Measurements from ENCODE around the gene NCAM1.

The NCAM1 gene

DNA sequence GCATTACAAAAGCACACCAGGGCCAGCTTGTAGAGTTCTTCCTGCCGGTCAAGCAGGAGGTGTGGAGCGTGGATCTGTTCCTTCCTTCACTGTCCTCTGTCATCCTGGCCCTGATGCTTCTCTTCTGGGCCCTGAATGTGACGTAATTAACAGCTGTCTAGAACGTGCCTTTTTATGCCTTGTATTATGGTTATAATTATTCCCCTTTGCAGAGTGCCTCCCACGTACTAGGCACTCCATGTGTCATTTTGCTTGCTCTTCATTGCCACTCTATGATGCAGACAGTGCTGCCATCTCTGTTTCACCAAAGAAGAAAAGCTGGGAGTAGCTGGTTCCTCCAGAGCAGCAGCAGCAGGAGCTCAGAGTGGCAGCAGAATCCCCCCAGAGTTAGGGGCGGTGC lies 221.1 kb downstream of the NCAM1 start:
- no peak for DNase-seq (ENCODE audit: low read depth)
- TF ChIP-seq CTCF (conservative IDR thresholded peaks at IDR 0.05; ENCODE audit: low read length), result no peak

DNA sequence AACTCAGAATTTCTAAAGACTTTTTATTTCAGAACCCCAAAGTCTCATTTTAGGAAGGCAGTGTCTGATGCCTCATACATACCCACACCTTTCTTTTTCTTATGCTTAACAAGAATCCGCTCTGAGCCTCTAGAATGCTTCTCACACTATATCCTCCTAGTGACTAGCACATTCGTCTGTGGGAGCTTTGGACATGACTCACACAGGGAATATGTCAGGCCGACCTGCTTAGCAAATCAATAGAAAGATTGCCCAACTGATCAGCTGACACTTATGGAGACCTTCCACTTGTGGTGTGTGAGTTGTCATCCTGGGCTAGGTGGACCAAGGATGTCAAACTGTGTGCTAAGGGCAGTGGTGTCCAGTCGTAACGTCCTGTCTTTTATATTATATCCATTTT lies 223.3 kb downstream of the NCAM1 start:
- no peak overlapping the region for H3K4me3 ChIP-seq (ENCODE audit: low read length)
- TF ChIP-seq CTCF (conservative IDR thresholded peaks at IDR 0.05; ENCODE audit: low read length), result no peak
- peak; percentile 97 for DNase-seq (ENCODE audit: low read depth)

More for the DNA sequence above, 221.1 kb downstream of the NCAM1 start:
- H3K4me3 ChIP-seq (ENCODE audit: low read length), result no peak overlapping the region

DNA sequence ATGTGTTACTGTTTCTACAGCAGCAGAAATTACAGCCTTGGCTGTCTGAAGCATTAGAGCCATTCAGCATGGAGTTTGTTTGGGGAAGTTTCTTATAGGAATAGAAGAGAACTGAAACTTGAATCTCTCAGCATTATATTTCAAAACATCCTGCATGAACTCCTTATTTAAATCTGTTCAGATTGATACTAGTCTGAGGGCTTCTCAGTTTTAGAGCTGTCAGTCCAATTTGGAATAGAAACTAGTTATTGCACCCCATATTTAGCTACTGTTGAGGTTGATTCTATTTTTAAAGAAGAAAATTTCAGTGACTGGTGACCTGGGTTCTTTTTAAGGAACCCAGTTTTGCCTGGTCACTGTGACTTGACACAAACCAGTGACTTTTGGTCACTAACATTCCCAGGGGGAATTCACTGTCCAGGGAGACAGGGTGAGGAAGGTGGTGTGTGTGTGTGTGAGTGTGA lies 227.2 kb downstream of the NCAM1 start:
- no peak overlapping the region for H3K4me3 ChIP-seq (ENCODE audit: low read length)
- no peak for TF ChIP-seq CTCF (conservative IDR thresholded peaks at IDR 0.05; ENCODE audit: low read length)
- no peak for DNase-seq (ENCODE audit: low read depth)

GRCh38 chr11:113189909-113190667 lies 228.9 kb downstream of the NCAM1 start:
- TF ChIP-seq CTCF (conservative IDR thresholded peaks at IDR 0.05; ENCODE audit: low read length), result peak; percentile 15; the same call in 1 of the 2 replicates
- DNase-seq (ENCODE audit: low read depth), result peak; percentile 98
- H3K4me3 ChIP-seq (ENCODE audit: low read length), result peak overlapping the region; percentile 8

GRCh38 chr11:113192121-113192925 lies 231.1 kb downstream of the NCAM1 start:
- no peak for TF ChIP-seq CTCF (conservative IDR thresholded peaks at IDR 0.05; ENCODE audit: low read length)
- H3K4me3 ChIP-seq (ENCODE audit: low read length), result no peak overlapping the region
- no peak for DNase-seq (ENCODE audit: low read depth)

- DNase-seq (ENCODE audit: low read depth), result peak; percentile 76
- no peak for TF ChIP-seq CTCF (conservative IDR thresholded peaks at IDR 0.05; ENCODE audit: low read length)
- H3K4me3 ChIP-seq (ENCODE audit: low read length), result no peak overlapping the region
These were observed 231.8 kb downstream of the NCAM1 start for GRCh38 chr11:113193016-113193415.
